Measurements from ENCODE around the gene TCFL5. TPM values are rescaled to one million over a fixed set of nuclear protein-coding genes. Genes with fewer than 3 reads are reported as not detected.

Gene TCFL5
- total and polyA plus RNA-seq, 12 donors = 3.5 to 12.0 (median 5.5) TPM

DNA sequence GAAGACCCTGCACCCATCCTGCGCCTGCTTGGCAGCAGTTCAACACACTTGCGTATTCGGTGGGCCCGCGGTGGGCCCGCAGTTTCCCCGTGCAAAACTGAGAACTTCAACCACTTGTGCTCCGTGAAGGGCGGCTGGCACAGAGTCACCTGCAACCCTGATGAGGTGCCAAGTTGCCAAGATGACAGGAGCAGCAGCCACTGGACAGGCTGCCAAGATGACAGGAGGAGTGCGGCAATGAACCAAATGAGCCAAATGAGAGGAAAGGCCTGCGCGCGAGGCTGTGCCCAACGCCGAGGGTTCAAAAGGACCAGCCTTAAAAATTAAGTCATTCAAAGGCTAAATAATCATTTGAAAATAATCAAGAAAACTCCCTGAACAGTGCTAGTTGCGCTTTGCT, 44.6 kb upstream of the TCFL5 start:
- TF ChIP-seq, protein P1, sequence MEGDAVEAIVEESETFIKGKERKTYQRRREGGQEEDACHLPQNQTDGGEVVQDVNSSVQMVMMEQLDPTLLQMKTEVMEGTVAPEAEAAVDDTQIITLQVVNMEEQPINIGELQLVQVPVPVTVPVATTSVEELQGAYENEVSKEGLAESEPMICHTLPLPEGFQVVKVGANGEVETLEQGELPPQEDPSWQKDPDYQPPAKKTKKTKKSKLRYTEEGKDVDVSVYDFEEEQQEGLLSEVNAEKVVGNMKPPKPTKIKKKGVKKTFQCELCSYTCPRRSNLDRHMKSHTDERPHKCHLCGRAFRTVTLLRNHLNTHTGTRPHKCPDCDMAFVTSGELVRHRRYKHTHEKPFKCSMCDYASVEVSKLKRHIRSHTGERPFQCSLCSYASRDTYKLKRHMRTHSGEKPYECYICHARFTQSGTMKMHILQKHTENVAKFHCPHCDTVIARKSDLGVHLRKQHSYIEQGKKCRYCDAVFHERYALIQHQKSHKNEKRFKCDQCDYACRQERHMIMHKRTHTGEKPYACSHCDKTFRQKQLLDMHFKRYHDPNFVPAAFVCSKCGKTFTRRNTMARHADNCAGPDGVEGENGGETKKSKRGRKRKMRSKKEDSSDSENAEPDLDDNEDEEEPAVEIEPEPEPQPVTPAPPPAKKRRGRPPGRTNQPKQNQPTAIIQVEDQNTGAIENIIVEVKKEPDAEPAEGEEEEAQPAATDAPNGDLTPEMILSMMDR (IDR thresholded peaks at IDR 0.05) = no peak
- TF ChIP-seq POLR2A (IDR thresholded peaks at IDR 0.05) = no peak
- H3K27ac ChIP-seq = no peak overlapping the region
- H3K27me3 ChIP-seq = no peaks in the 10 kb centered on the region
- intact Hi-C loops (cut with DNase I) = no loop called here
- no peaks in the 10 kb centered on the region for H3K9me3 ChIP-seq (replicated peaks in 1 of 3)
- no peak overlapping the region for H3K4me3 ChIP-seq
- 85 to 90% (median 86%) methylated on average over 14 to 16 of the region's 16 CpGs for WGBS, 4 donors
- H3K4me1 ChIP-seq (replicated peaks in 1 of 2) = no peaks in the 10 kb centered on the region
- H3K36me3 ChIP-seq (replicated peaks in 1 of 2) = peaks cover 0 to 98% of the 10 kb centered on the region in 2 donors
- no peak for DNase-seq

DNA sequence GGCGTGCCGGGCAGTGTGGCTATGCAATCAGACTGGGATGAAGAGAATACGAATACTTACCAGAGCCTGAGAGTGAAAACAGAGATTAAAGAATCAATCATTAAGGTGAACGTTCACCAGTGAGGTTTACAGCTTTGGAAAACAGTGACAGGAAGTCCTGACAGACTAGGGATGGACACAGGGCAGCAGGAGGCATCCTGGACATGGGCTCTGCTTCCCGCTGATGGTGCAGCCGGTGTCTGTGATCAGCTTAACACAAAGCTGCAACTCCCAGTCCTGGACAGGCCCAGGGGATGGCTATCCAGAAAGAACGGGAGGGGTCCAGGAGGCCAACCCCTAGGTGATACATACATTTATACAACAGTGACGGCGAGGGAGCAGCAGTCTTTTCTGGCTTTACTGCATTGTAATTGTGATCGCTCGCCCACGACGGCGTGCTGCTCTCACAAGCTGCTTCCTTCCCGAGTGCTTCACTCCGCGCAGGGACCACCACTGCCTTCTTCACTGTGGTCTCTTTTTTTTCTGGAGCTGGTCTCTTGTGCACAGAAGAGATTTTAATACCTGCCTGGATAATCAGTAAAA, 44.0 kb upstream of the TCFL5 start:
- TF ChIP-seq, protein P1 (IDR thresholded peaks at IDR 0.05) = no peak
- TF ChIP-seq POLR2A (IDR thresholded peaks at IDR 0.05) = no peak
- intact Hi-C loops (cut with DNase I) = no loop called here
- Histone ChIP-seq H3K9me3 (replicated peaks in 1 of 3) (no peaks in the 10 kb centered on the region), H3K4me1 (replicated peaks in 1 of 2) (peaks cover 0 to 3% of the 10 kb centered on the region in 2 donors), H3K4me3 (no peak overlapping the region), H3K36me3 (replicated peaks in 1 of 2) (peaks cover 0 to 96% of the 10 kb centered on the region in 2 donors), H3K27ac (no peak overlapping the region), H3K27me3 (no peaks in the 10 kb centered on the region)
- no peak for DNase-seq
- WGBS, 4 donors = 88 to 89% (median 88%) methylated on average over 16 to 17 of the region's 17 CpGs

DNA sequence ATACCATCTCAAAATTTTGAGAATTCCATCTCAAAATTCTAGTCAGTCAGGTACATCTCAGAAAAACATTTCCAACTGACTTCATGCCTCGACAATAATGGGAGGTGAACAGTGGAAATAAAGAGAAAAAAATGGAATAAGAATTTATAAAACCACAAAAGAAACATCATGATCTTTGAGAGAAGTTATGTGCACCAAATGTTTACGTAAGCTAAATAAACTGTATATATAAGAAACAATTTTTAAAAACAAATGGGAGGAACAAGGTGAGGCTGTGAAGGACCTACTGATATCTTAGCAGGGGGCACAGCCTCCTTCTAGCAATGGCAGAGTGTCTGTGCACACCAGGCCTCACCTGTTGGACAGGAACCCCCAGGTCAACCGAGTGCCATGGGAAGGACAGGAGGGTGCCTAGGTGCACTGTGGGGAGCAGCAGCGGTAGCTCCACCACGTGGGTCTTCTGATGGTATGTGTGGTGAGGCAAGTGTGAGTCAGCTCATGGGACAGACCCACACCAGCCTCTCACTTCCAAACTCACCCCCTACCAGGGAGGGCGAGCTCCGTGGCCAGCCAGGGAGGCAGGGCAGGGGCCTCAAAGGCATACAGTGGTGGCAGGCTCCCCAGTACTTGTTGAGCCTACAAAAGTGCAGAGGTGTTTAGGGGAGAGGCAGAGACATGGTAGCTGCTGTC, 41.4 kb upstream of the TCFL5 start:
- 73 to 91% (median 75%) methylated on average over 5 to 7 of the region's 7 CpGs for WGBS, 4 donors

DNA sequence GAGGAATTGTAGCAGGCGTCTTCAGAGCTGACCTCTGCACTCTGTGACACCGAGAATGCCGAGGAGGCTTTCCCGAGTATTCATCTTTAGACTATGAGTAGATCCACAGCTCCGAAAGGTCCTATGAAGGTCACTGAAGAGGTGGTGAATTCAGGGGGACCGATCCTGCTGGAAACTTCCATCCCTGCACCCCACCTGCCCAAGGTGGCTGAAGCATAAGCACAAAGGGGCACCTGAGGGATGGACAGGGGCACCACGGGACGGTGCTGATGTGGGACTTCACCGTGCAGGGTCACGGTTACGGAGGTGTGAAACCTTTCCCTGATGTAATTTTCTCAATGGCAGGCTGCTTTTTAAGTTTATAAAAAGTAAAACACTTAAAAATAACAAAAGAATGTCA, 40.3 kb upstream of the TCFL5 start:
- TF ChIP-seq POLR2A (IDR thresholded peaks at IDR 0.05) = no peak
- TF ChIP-seq, protein P1 (IDR thresholded peaks at IDR 0.05) = no peak
- H3K4me1 ChIP-seq (replicated peaks in 1 of 2) = peaks cover 0 to 18% of the 10 kb centered on the region in 2 donors
- intact Hi-C loops (cut with DNase I) = no loop called here
- H3K27me3 ChIP-seq = no peaks in the 10 kb centered on the region
- no peaks in the 10 kb centered on the region for H3K9me3 ChIP-seq (replicated peaks in 1 of 3)
- WGBS, 4 donors = 85 to 87% (median 86%) methylated on average over 10 to 11 of the region's 11 CpGs
- peaks cover 0 to 59% of the 10 kb centered on the region in 2 donors for H3K36me3 ChIP-seq (replicated peaks in 1 of 2)
- H3K4me3 ChIP-seq = no peak overlapping the region
- no peak overlapping the region for H3K27ac ChIP-seq
- no peak for DNase-seq

More for the DNA sequence above, 41.4 kb upstream of the TCFL5 start:
- H3K27ac ChIP-seq = no peak overlapping the region
- TF ChIP-seq, protein P1 (IDR thresholded peaks at IDR 0.05) = no peak
- no peak for TF ChIP-seq POLR2A (IDR thresholded peaks at IDR 0.05)
- H3K4me3 ChIP-seq = no peak overlapping the region
- H3K9me3 ChIP-seq (replicated peaks in 1 of 3) = no peaks in the 10 kb centered on the region
- DNase-seq = no peak
- intact Hi-C loops (cut with DNase I) = no loop called here
- no peaks in the 10 kb centered on the region for H3K27me3 ChIP-seq
- H3K36me3 ChIP-seq (replicated peaks in 1 of 2) = peaks cover 0 to 70% of the 10 kb centered on the region in 2 donors
- H3K4me1 ChIP-seq (replicated peaks in 1 of 2) = peaks cover 0 to 18% of the 10 kb centered on the region in 2 donors

All from adrenal gland (tissue), 12 donors.